ENCODE measurements around the gene TRIM74. TPM values are rescaled to one million over a fixed set of nuclear protein-coding genes. Genes with fewer than 3 reads are reported as not detected.
"Not testable (repeated sequence)": the region's sequence is repeated elsewhere in the genome, so short reads cannot be mapped to it uniquely, and the experiment has no call there.

TRIM74 gene
- total RNA-seq, 4 donors from 2014 or later, result 1.4 TPM; not detected in 3

- H3K4me3 ChIP-seq, H3K9me3 ChIP-seq, H3K36me3 ChIP-seq, H3K27ac ChIP-seq, H3K27me3 ChIP-seq, H3K4me1 ChIP-seq: not testable (repeated sequence)
- 88% methylated on average over 11 of the region's 55 CpGs; no CpG with 5 or more reads in 1 of the 2 donors for WGBS, 2 donors
- DNase-seq (ENCODE audit: low spot score in 2 of 2), result peak in 1 of 2 donors; percentile 1
Measured at GRCh38 chr7:72975656-72976286, 6.5 kb upstream of the TRIM74 start.

GRCh38 chr7:72974781-72975180 lies 5.5 kb upstream of the TRIM74 start:
- DNase-seq (ENCODE audit: low spot score in 2 of 2); H3K4me1 ChIP-seq; H3K27ac ChIP-seq; H3K4me3 ChIP-seq; H3K36me3 ChIP-seq; H3K9me3 ChIP-seq; H3K27me3 ChIP-seq: not testable (repeated sequence)
- WGBS, 2 donors, result no CpG with 5 or more reads among the region's 7 CpGs

GRCh38 chr7:72971505-72971904 lies 2.2 kb upstream of the TRIM74 start:
- no CpG with 5 or more reads among the region's 6 CpGs for WGBS, 2 donors

GRCh38 chr7:72969688-72970087 lies 422 bp upstream of the TRIM74 start:
- not testable (repeated sequence) for H3K36me3 ChIP-seq; H3K27me3 ChIP-seq; H3K4me3 ChIP-seq; DNase-seq (ENCODE audit: low spot score in 2 of 2); H3K4me1 ChIP-seq; H3K27ac ChIP-seq; H3K9me3 ChIP-seq
- 46% methylated on average over 20 of the region's 29 CpGs; no CpG with 5 or more reads in 1 of the 2 donors for WGBS, 2 donors

More at GRCh38 chr7:72971505-72971904, 2.2 kb upstream of the TRIM74 start:
- not testable (repeated sequence) for H3K27ac ChIP-seq; H3K9me3 ChIP-seq; H3K4me3 ChIP-seq; H3K4me1 ChIP-seq; DNase-seq (ENCODE audit: low spot score in 2 of 2); H3K27me3 ChIP-seq; H3K36me3 ChIP-seq

- not testable (repeated sequence) for DNase-seq (ENCODE audit: low spot score in 2 of 2)
- 70 to 100% methylated on average over 2 of the region's 3 CpGs for WGBS, 2 donors
Measured at GRCh38 chr7:72966892-72967291, 2.4 kb downstream of the TRIM74 start.

GRCh38 chr7:72965186-72965975 lies 3.9 kb downstream of the TRIM74 start:
- H3K36me3 ChIP-seq; H3K4me3 ChIP-seq; DNase-seq (ENCODE audit: low spot score in 2 of 2); H3K27me3 ChIP-seq; H3K9me3 ChIP-seq; H3K4me1 ChIP-seq; H3K27ac ChIP-seq: not testable (repeated sequence)
- WGBS, 2 donors, result no CpG with 5 or more reads among the region's 31 CpGs

More at GRCh38 chr7:72966892-72967291, 2.4 kb downstream of the TRIM74 start:
- not testable (repeated sequence) for H3K36me3 ChIP-seq, H3K27me3 ChIP-seq, H3K27ac ChIP-seq, H3K4me1 ChIP-seq, H3K4me3 ChIP-seq, H3K9me3 ChIP-seq

GRCh38 chr7:72963056-72963455 lies 6.2 kb downstream of the TRIM74 start:
- H3K27me3 ChIP-seq; H3K9me3 ChIP-seq; DNase-seq (ENCODE audit: low spot score in 2 of 2); H3K4me1 ChIP-seq; H3K27ac ChIP-seq; H3K36me3 ChIP-seq; H3K4me3 ChIP-seq: not testable (repeated sequence)
- WGBS, 2 donors, result no CpG with 5 or more reads among the region's 8 CpGs

- H3K9me3 ChIP-seq; H3K27ac ChIP-seq; H3K27me3 ChIP-seq; DNase-seq (ENCODE audit: low spot score in 2 of 2); H3K4me1 ChIP-seq; H3K36me3 ChIP-seq; H3K4me3 ChIP-seq: not testable (repeated sequence)
- WGBS, 2 donors, result no CpG with 5 or more reads among the region's 9 CpGs
Measured at GRCh38 chr7:72961346-72961650, 8.0 kb downstream of the TRIM74 start.

- DNase-seq (ENCODE audit: low spot score in 2 of 2); H3K36me3 ChIP-seq; H3K9me3 ChIP-seq; H3K4me1 ChIP-seq; H3K27ac ChIP-seq; H3K4me3 ChIP-seq; H3K27me3 ChIP-seq: not testable (repeated sequence)
- no CpG with 5 or more reads among the region's 20 CpGs for WGBS, 2 donors
Measured at GRCh38 chr7:72960626-72961345, 8.5 kb downstream of the TRIM74 start.

- WGBS, 2 donors, result no CpG with 5 or more reads among the region's 18 CpGs
- H3K9me3 ChIP-seq; DNase-seq (ENCODE audit: low spot score in 2 of 2); H3K27ac ChIP-seq; H3K36me3 ChIP-seq; H3K4me3 ChIP-seq; H3K27me3 ChIP-seq; H3K4me1 ChIP-seq: not testable (repeated sequence)
Measured at GRCh38 chr7:72960029-72960428, 9.2 kb downstream of the TRIM74 start.

GRCh38 chr7:72954563-72955198 lies 14.6 kb downstream of the TRIM74 start:
- not testable (repeated sequence) for H3K9me3 ChIP-seq; H3K27ac ChIP-seq; H3K4me1 ChIP-seq; H3K27me3 ChIP-seq; H3K36me3 ChIP-seq; DNase-seq (ENCODE audit: low spot score in 2 of 2)
- H3K4me3 ChIP-seq, result peak overlapping the region in 3 of 4 donors; percentile 32 to 49 (median 33)
- WGBS, 2 donors, result 18 to 54% methylated on average over 3 to 7 of the region's 45 CpGs

GRCh38 chr7:72953901-72954562 lies 15.2 kb downstream of the TRIM74 start:
- not testable (repeated sequence) for H3K27me3 ChIP-seq; H3K27ac ChIP-seq; DNase-seq (ENCODE audit: low spot score in 2 of 2); H3K4me1 ChIP-seq; H3K9me3 ChIP-seq; H3K36me3 ChIP-seq
- peak overlapping the region in 3 of 4 donors; percentile 32 to 49 (median 33) for H3K4me3 ChIP-seq
- WGBS, 2 donors, result no CpG with 5 or more reads among the region's 43 CpGs

GRCh38 chr7:72950432-72950831 lies 18.8 kb downstream of the TRIM74 start:
- H3K4me1 ChIP-seq; H3K4me3 ChIP-seq; H3K9me3 ChIP-seq; H3K27me3 ChIP-seq; H3K27ac ChIP-seq; DNase-seq (ENCODE audit: low spot score in 2 of 2): not testable (repeated sequence)
- WGBS, 2 donors, result no CpG with 5 or more reads among the region's 6 CpGs
- H3K36me3 ChIP-seq, result peaks cover 0 to 27% (median 0%) of the 10 kb centered on the region in 3 donors

Measured in tibial nerve (tissue), 4 donors.